Stomach (tissue), 9 donors: ENCODE results near the gene MAP3K5. TPM values are rescaled to one million over a fixed set of nuclear protein-coding genes. Genes with fewer than 3 reads are reported as not detected.

Source experiments
- DNase-seq, 2 donors: peaks; one replicate each; pipeline versions ENCODE4 v3.0.0 to v3.0.0-alpha.2; 2013 to 2019
- H3K27ac ChIP-seq, 5 donors: fragments of 200-600 bp in 4 of 5; sonication (generic) in 4 of 5; one replicate each; pipeline ENCODE4 v1.5.1; 2013 to 2019; ENCODE audit warnings: mild to moderate bottlenecking in 1 of 5, moderate library complexity in 1 of 5
- H3K27me3 ChIP-seq, 3 donors: fragments of 200-600 bp; sonication (generic); one replicate each; pipeline ENCODE4 v1.5.1; 2017 to 2019; ENCODE audit warnings: mixed run types in 1 of 3
- H3K36me3 ChIP-seq, 4 donors: fragments of 200-600 bp; sonication (generic); 1 replicate in 3 of 4; 2 replicates in 1 of 4; pipeline ENCODE4 v1.5.1; 2016 to 2019
- H3K4me1 ChIP-seq, 4 donors: fragments of 200-600 bp; sonication (generic); one replicate each; pipeline ENCODE4 v1.5.1; 2016 to 2019
- H3K4me3 ChIP-seq, 4 donors: fragments of 200-600 bp; sonication (generic) in 3 of 4; one replicate each; pipeline ENCODE4 v1.5.1; 2016 to 2019; ENCODE audit warnings: mild to moderate bottlenecking in 1 of 4
- H3K9me3 ChIP-seq, 4 donors: fragments of 200-600 bp; sonication (generic); one replicate each; pipeline ENCODE4 v1.5.1; 2016 to 2019
- CTCF ChIP-seq, 7 experiments: fragments of 450-650 bp in 4 of 7; fragments of 200-600 bp in 3 of 7; sonication (generic) in 3 of 7; IDR thresholded peaks; one replicate each; pipeline ENCODE4 v1.5.1; 2016 to 2019; ENCODE audit warnings: antibody characterized with exemption in 7 of 7, control low read depth in 2 of 7, mild to moderate bottlenecking in 1 of 7
- EP300 ChIP-seq: sonication (generic); formaldehyde crosslinking; IDR thresholded peaks from one replicate; pipeline ENCODE4 v1.6.1; 2017; ENCODE audit warnings: antibody characterized with exemption
- POLR2A ChIP-seq, 4 donors: fragments of 450-650 bp; IDR thresholded peaks; one replicate each; pipeline ENCODE4 v1.6.1; 2016; ENCODE audit warnings: antibody characterized with exemption in 4 of 4, control low read depth in 2 of 4, mild to moderate bottlenecking in 1 of 4, moderate library complexity in 1 of 4
- POLR2AphosphoS5 ChIP-seq, 3 donors: sonication (generic); formaldehyde crosslinking; IDR thresholded peaks; one replicate each; pipeline ENCODE4 v1.6.1; 2016; ENCODE audit warnings: antibody characterized with exemption in 3 of 3
- WGBS, 5 donors: extraction: QIAGEN DNeasy Blood & Tissue Kit in 3 of 5; methylation state at CpG; one replicate each; pipeline versions ENCODE4 v1.1.5 to v1.1.7; 2013 to 2018; 5-methylcytosine and 5-hydroxymethylcytosine counted together
- intact Hi-C: fragments of 100-400 bp; cut with DNase I; formaldehyde crosslinking; loops from one replicate; pipeline ENCODE4 v1.15.1; 2023; ENCODE audit warnings: low total_unique reads
- polyA plus RNA-seq, 3 donors: library from polyadenylated mRNA; stranded (reverse); fragments of 200-250 nt; gene quantifications; one replicate each; pipeline ENCODE4 v1.2.3, GENCODE V29; 2013
- total RNA-seq, 5 donors: library from RNA; depleted of rRNA; stranded (reverse); fragments of >200 nt; gene quantifications; one replicate each; pipeline versions ENCODE4 v1.1.0 to v1.2.3, GENCODE V29; 2014 to 2016
- donor health status: healthy with polysubstance abuse.
- donor health status: Bipolar disorder and iron deficiency.
- donor health status: healthy.

The MAP3K5 gene
- total and polyA plus RNA-seq, 8 donors, result 4.9 to 40.3 (median 23.6) TPM

- no peaks in the 10 kb centered on the region for H3K36me3 ChIP-seq
- intact Hi-C loops, result no loop called here
- H3K4me1 ChIP-seq, result peaks cover 49 to 84% (median 67%) of the 10 kb centered on the region in 4 donors
- no peaks in the 10 kb centered on the region for H3K9me3 ChIP-seq
- no peak for DNase-seq
- peak overlapping the region in 3 of 5 donors; percentile 16 to 69 (median 41) for H3K27ac ChIP-seq
- no peaks in the 10 kb centered on the region for H3K27me3 ChIP-seq
- no peak for TF ChIP-seq POLR2AphosphoS5 (IDR thresholded peaks at IDR 0.05)
- TF ChIP-seq POLR2A (IDR thresholded peaks at IDR 0.05), result no peak
- no peak for TF ChIP-seq CTCF (IDR thresholded peaks at IDR 0.05)
- no peak for TF ChIP-seq EP300
- WGBS, 5 donors, result 82 to 91% (median 89%) methylated on average over 5 of the region's 5 CpGs
- H3K4me3 ChIP-seq, result no peak overlapping the region
These were observed 28.4 kb downstream of the MAP3K5 start for GRCh38 chr6:136763716-136764516.

GRCh38 chr6:136763255-136763654 lies 29.0 kb downstream of the MAP3K5 start:
- WGBS, 5 donors, result 89 to 98% (median 94%) methylated on average over 1 of the region's 1 CpG
- TF ChIP-seq POLR2AphosphoS5 (IDR thresholded peaks at IDR 0.05), result no peak
- TF ChIP-seq EP300, result no peak
- TF ChIP-seq CTCF (IDR thresholded peaks at IDR 0.05), result no peak
- no peak for TF ChIP-seq POLR2A (IDR thresholded peaks at IDR 0.05)
- no peaks in the 10 kb centered on the region for H3K27me3 ChIP-seq
- H3K4me3 ChIP-seq, result no peak overlapping the region
- H3K4me1 ChIP-seq, result peaks cover 49 to 81% (median 66%) of the 10 kb centered on the region in 4 donors
- peak overlapping the region in 3 of 5 donors; percentile 41 to 69 (median 65) for H3K27ac ChIP-seq
- intact Hi-C loops, result no loop called here
- no peak for DNase-seq
- H3K9me3 ChIP-seq, result no peaks in the 10 kb centered on the region
- H3K36me3 ChIP-seq, result no peaks in the 10 kb centered on the region

GRCh38 chr6:136762022-136762975 lies 30.0 kb downstream of the MAP3K5 start:
- DNase-seq, result no peak
- peak overlapping the region in 3 of 4 donors; percentile 5 to 14 (median 11) for H3K4me3 ChIP-seq
- H3K27ac ChIP-seq, result peak overlapping the region; percentile 36 to 76 (median 65)
- TF ChIP-seq POLR2A (IDR thresholded peaks at IDR 0.05) (no peak), EP300 (no peak), CTCF (IDR thresholded peaks at IDR 0.05) (no peak), POLR2AphosphoS5 (IDR thresholded peaks at IDR 0.05) (no peak)
- WGBS, 5 donors, result 15 to 35% (median 22%) methylated on average over 3 of the region's 3 CpGs
- H3K4me1 ChIP-seq, result peaks cover 46 to 75% (median 61%) of the 10 kb centered on the region in 4 donors
- intact Hi-C loops, result no loop called here
- H3K9me3 ChIP-seq, result no peaks in the 10 kb centered on the region
- H3K36me3 ChIP-seq, result no peaks in the 10 kb centered on the region
- no peaks in the 10 kb centered on the region for H3K27me3 ChIP-seq
